Spinal cord (tissue), 10 donors: ENCODE data around the gene ABCA9. TPM values are rescaled to one million over a fixed set of nuclear protein-coding genes. Genes with fewer than 3 reads are reported as not detected.
A peak's percentile ranks its signal among the peaks of the same experiment; 100 is the strongest.
"Not testable (repeated sequence)": the region's sequence is repeated elsewhere in the genome, so short reads cannot be mapped to it uniquely, and the experiment has no call there.

ENCODE experiments used
- DNase-seq, 6 donors: peaks; one replicate each; pipeline versions ENCODE4 v3.0.0 to v3.0.0-alpha.2; 2013 to 2015; ENCODE audit warnings: low spot score in 6 of 6, low read depth in 4 of 6
- H3K27ac ChIP-seq: one replicate; pipeline ENCODE4 v1.5.1; 2013; ENCODE audit warnings: low read depth, low read length, control low read depth
- H3K27me3 ChIP-seq: one replicate; pipeline ENCODE4 v1.6.1; 2013; ENCODE audit warnings: low read length; ENCODE audit not compliant: control insufficient read depth, insufficient read depth
- H3K36me3 ChIP-seq: one replicate; pipeline ENCODE4 v1.6.1; 2013; ENCODE audit warnings: low read length; ENCODE audit not compliant: control insufficient read depth, insufficient read depth
- H3K4me1 ChIP-seq: one replicate; pipeline ENCODE4 v1.6.1; 2013; ENCODE audit warnings: low read length; ENCODE audit not compliant: control insufficient read depth, insufficient read depth
- H3K4me3 ChIP-seq: one replicate; pipeline ENCODE4 v1.5.1; 2013; ENCODE audit warnings: low read depth, low read length, control low read depth
- H3K9me3 ChIP-seq: one replicate; pipeline ENCODE4 v1.6.1; 2013; ENCODE audit warnings: low read length; ENCODE audit not compliant: control insufficient read depth, insufficient read depth
- WGBS: methylation state at CpG from one replicate; pipeline ENCODE4 v1.1.5; 2013; ENCODE audit warnings: missing lambda C conversion rate; ENCODE audit not compliant: insufficient coverage; 5-methylcytosine and 5-hydroxymethylcytosine counted together
- polyA plus RNA-seq, 2 donors: library from polyadenylated mRNA; unstranded; fragments of 120-200 nt; gene quantifications; one replicate each; pipeline ENCODE4 v1.2.1, GENCODE V29; 2013; ENCODE audit not compliant: insufficient read length in 2 of 2
- total RNA-seq, 2 donors: library from RNA; depleted of rRNA in 1 of 2; stranded (reverse); fragments of 120-200 nt in 1 of 2; fragments of >200 nt in 1 of 2; gene quantifications; one replicate each; pipeline versions ENCODE4 v1.2.3 to v1.2.4, GENCODE V29; 2013 to 2014
- donor health status: healthy.

ABCA9 gene
- total and polyA plus RNA-seq, 4 donors: 5.9 to 68.3 (median 27.3) TPM

DNA sequence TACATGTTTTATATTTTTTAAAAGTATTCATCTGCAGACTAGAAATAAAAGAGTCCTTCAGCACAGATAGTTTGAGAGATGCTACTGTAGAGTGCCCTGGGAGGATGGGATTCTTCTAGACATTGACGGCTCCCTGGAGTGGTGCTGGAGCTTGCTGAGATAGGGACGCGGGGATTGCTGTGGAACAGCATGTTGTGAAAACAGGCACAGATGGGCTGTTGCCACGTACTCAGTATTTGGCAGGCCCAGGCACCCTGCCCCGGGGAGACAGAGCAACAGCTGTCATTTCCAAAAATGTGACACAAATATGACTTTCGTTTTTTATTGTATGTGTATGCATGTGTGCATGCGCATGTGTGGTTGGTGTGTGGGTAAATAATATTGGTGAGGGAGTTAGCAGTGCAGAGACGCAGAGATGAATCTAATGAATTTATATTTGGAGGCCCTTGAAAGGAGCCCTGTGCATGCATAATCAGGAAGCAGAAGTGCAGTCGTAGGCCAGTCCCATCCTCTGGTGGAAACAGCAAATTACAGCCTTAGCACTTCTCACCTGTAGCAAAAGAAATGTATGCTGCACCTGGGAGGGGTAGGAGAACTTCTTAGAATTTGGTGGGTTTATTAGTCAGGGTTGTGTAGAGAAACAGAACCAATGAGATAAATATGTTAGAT lies 99.4 kb downstream of the ABCA9 start:
- Histone ChIP-seq H3K27me3 (no peaks in the 10 kb centered on the region), H3K4me3 (no peak overlapping the region), H3K36me3 (no peaks in the 10 kb centered on the region), H3K9me3 (no peaks in the 10 kb centered on the region), H3K4me1 (no peaks in the 10 kb centered on the region), H3K27ac (no peak overlapping the region)
- 68% methylated on average over 8 of the region's 9 CpGs for WGBS
- DNase-seq: peak in 2 of 6 donors; percentile 58 to 89

DNA sequence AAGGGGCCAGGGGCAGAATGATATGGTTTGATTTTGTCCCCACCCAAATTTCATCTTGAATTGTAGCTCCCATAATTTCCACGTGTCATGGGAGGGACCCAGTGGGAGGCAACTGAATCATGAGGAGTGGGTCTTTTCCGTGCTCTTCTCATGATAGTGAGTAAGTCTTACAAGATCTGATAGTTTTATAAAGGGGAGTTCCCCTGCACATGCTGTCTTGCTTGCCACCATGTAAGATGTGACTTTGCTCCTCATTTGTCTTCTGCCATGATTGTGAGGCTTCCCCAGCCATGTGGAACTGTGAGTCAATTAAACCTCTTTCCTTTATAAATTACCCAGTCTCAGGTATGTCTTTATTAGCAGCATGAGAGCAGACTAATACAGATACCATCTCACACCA lies 101.6 kb downstream of the ABCA9 start:
- not testable (repeated sequence) for H3K9me3 ChIP-seq, H3K27ac ChIP-seq, DNase-seq, H3K4me3 ChIP-seq, H3K4me1 ChIP-seq, H3K27me3 ChIP-seq, H3K36me3 ChIP-seq
- 100% methylated on average over 1 of the region's 2 CpGs for WGBS

DNA sequence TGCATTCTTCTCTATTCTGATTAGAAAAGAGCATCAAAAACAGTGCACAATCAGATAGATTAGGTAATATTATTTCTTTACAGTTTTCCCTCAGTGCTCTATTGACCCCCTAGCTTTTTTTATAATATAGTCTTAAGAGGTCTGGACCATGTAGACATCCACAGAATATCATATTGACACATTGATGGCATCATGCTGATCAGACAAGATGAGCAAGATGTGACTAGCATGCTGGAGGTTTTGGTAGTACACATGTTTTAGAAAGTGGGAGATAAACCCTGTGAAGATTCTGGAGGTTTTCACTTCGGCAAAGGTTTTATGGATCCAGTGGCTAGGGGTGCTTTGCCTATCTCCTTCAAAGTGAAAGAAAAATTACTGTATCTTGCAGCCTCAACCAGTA lies 102.8 kb downstream of the ABCA9 start:
- WGBS: no CpG with 5 or more reads among the region's 1 CpG
- H3K27me3 ChIP-seq: no peaks in the 10 kb centered on the region
- DNase-seq: no peak
- no peak overlapping the region for H3K27ac ChIP-seq
- H3K36me3 ChIP-seq: no peaks in the 10 kb centered on the region
- H3K4me1 ChIP-seq: no peaks in the 10 kb centered on the region
- H3K4me3 ChIP-seq: no peak overlapping the region
- no peaks in the 10 kb centered on the region for H3K9me3 ChIP-seq

DNA sequence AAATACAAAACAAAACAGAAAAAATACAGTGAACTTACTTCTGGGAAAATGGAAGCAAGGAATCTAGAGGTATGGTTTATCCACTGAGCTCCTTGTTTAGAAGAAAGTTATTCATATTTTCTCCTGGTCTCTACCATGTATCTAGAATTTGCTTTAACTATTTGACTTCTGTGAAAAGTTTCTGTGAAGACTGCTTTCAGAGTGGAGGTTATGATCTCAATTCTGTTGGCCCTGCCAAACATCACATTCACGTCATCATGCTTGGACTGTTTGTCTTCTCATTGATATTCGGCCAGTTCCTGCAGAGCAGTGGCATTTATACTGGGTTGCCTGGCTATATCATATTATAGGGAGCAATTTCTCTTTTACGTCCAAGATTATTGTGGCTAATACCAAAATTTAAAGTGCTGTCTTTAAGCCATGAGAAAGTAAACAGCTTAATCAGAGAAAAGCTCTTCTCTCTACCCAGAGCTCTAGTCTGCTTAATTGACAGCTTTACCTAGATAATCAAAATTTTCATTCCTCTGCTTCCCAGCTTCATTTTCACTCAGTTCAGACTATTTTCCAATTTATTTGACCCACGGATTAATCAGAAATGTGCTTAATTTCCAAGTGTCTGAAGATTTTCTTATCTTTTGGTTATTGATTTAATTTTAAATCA lies 105.4 kb downstream of the ABCA9 start, which contains the start of gene ABCA8:
ABCA8 (minus strand) TSS at position 212 of the 661 bp plus-strand sequence. CDS start 13,358 bp downstream, outside the sequence.
- DNase-seq: peak in 3 of 6 donors; percentile 12 to 64 (median 19)
- Histone ChIP-seq H3K4me3 (peak within 1 kb of the TSS; percentile 35), H3K36me3 (no peaks in the 10 kb centered on the region), H3K27ac (peak within 1 kb of the TSS; percentile 67), H3K9me3 (no peaks in the 10 kb centered on the region), H3K27me3 (no peaks in the 10 kb centered on the region), H3K4me1 (no peaks in the 10 kb centered on the region)
- no CpG with 5 or more reads among the region's 4 CpGs for WGBS

DNA sequence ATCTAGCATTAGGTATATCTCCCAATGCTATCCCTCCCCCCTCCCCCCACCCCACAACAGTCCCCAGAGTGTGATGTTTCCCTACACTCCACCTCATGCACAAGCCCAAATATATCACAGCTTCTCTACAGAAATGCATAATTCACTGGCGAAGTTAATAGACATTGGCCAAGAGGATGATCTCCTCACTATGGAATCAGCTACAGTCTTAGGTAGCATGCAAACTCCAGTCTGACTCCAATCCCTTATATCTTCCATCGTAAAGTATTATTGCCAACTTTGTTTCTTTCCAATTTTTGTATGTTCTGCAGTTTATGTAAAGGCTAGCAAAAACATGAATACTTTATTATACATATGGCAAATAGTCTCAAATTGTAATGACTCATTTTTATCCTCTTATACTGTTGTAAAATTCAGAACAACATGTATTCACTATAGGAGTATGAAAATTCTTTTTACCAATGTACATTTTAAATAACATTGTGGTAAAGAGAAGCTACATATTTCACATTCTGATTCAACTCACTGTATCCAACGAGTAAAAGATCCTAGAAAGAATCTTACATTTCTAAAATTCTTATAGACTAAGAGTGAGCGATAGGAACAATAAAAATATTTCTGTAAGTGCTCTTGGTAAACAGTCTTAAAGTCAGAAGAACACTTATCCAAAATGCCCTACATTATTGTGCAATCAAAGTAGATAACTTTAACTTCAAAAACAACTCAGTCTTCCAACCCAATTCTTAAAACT lies 106.4 kb downstream of the ABCA9 start:
- H3K4me3 ChIP-seq: peak overlapping the region; percentile 35
- H3K27ac ChIP-seq: peak overlapping the region; percentile 67
- no peaks in the 10 kb centered on the region for H3K36me3 ChIP-seq
- no peaks in the 10 kb centered on the region for H3K4me1 ChIP-seq
- no peaks in the 10 kb centered on the region for H3K9me3 ChIP-seq
- DNase-seq: no peak
- 67% methylated on average over 1 of the region's 4 CpGs for WGBS
- no peaks in the 10 kb centered on the region for H3K27me3 ChIP-seq

DNA sequence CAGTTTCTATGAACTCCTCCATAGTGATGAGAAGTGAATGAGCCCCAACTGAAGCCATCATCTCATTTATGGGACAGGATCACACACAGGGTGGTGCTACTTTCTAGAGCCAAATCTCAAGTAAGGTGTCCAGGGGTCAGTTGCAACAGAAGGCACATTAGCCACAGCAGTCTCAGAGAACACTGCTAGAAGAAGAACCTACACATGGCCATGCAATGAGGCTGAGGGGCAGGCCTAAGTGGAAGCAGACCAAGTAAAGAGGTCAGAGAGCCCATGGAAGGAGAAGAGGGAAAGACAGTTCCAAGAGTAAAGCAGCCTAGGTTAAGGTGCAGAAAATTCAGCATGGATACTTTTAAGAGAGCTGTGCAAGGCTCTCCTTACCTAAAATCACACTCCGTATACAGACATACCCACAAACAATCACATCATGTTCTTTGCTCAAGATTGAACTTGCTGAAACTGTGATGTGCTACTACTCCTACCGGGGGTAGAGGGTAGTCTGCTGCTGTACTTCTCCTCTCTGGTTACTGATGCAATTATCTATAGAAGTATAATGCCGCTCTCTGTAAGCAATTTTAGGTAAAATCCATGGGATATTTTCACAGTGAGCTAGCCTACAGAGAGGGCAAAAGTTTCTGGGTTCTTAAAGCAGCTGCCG lies 107.3 kb downstream of the ABCA9 start:
- peak overlapping the region; percentile 64 for H3K27ac ChIP-seq
- H3K36me3 ChIP-seq: no peaks in the 10 kb centered on the region
- DNase-seq: no peak
- peak overlapping the region; percentile 35 for H3K4me3 ChIP-seq
- H3K9me3 ChIP-seq: no peaks in the 10 kb centered on the region
- no CpG with 5 or more reads among the region's 4 CpGs for WGBS
- H3K27me3 ChIP-seq: no peaks in the 10 kb centered on the region
- no peaks in the 10 kb centered on the region for H3K4me1 ChIP-seq

DNA sequence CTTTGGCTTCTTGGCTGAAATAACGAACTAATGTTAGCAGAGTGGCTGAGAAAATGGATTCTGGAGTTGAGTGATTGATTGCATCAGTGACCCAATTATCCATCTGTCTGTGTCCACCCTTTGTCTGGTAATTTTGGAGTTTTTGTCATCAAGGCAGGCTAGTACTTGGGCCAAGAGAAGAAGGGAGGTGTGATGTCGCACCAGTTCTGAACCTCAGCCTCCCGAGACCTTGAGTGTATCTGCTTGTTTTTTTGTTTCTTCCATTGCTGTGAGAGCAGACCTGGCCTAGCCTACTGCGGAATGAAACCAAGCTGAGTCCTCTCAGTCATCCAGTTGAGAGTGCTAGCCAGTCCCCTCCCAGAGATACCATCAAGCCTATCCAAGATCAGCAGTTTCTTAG lies 110.0 kb downstream of the ABCA9 start:
- 73% methylated on average over 1 of the region's 4 CpGs for WGBS
- no peak overlapping the region for H3K27ac ChIP-seq
- H3K4me3 ChIP-seq: no peak overlapping the region
- DNase-seq: no peak
- H3K36me3 ChIP-seq: no peaks in the 10 kb centered on the region
- no peaks in the 10 kb centered on the region for H3K9me3 ChIP-seq
- no peaks in the 10 kb centered on the region for H3K27me3 ChIP-seq
- H3K4me1 ChIP-seq: no peaks in the 10 kb centered on the region

DNA sequence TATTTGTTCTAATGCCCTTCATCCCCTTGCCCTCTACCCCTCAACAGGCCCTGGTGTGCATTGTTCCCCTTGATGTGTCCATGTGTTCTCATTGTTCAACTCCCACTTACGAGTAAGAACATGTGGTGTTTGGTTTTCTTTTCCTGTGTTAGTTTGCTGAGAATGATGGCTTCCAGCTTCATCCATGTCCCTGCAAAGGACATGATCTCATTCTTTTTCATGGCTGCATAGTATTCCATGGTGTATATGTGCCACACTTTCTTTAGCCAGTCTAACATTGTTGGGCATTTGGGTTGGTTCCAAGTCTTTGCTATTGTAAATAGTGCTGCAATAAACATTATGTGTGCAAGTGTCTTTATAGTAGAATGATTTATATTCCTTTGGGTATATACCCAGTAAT lies 112.9 kb downstream of the ABCA9 start:
- no CpG with 5 or more reads among the region's 1 CpG for WGBS
- H3K27me3 ChIP-seq: not testable (repeated sequence)

DNA sequence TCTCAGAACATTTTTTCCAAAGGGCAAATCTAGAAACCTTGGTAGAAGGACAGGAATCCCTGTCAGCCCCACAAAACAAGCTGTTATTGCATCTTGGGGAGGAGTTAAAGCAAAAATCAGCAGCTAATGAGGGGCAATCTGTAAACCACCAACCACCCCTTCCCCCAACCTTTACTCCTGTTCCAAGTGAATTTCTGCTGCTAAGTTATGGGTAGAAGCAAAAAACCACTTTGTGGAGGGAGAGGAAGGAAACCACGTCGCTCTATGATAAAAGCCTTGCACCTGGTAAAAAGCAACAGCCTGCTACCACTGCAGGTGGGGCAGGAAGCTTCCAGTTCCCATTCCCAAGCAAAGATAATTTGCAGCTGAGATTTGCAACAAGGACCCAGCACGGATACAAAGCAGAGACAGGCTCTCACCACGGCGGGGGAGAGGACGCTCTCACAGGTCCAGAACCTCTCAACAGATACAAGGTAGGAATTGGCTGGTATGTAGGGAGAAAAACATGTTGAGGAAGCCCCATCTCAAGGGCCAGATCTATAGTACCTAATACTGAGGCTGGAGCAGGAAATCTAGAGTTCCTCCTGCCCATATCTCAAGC lies 116.2 kb downstream of the ABCA9 start:
- H3K4me3 ChIP-seq: no peak overlapping the region
- H3K27me3 ChIP-seq: no peaks in the 10 kb centered on the region
- H3K27ac ChIP-seq: no peak overlapping the region
- no peaks in the 10 kb centered on the region for H3K36me3 ChIP-seq
- no peaks in the 10 kb centered on the region for H3K9me3 ChIP-seq
- DNase-seq: no peak
- 80% methylated on average over 6 of the region's 6 CpGs for WGBS
- H3K4me1 ChIP-seq: no peaks in the 10 kb centered on the region

More for the DNA sequence above, 112.9 kb downstream of the ABCA9 start:
- not testable (repeated sequence) for DNase-seq, H3K4me3 ChIP-seq, H3K9me3 ChIP-seq, H3K27ac ChIP-seq, H3K36me3 ChIP-seq, H3K4me1 ChIP-seq
